SK-N-MC (cell line): ENCODE results near the gene NUP62.

ENCODE experiments used
- EZH2 ChIP-seq: fragments of 200-600 bp; sonication (generic); IDR thresholded peaks from one replicate; pipeline ENCODE4 v1.6.1; 2017; ENCODE audit warnings: antibody characterized with exemption
- POLR2AphosphoS5 ChIP-seq: IDR thresholded peaks from 2 replicates; pipeline ENCODE4 v1.6.1; 2012; ENCODE audit warnings: mild to moderate bottlenecking, low read depth, low read length, borderline replicate concordance

- TF ChIP-seq EZH2, result no peak
- TF ChIP-seq POLR2AphosphoS5, result peak; percentile 39
These were observed 52.8 kb downstream of the NUP62 start for GRCh38 chr19:49876422-49877019.
